NCI-H2227 (cell line): Measurements from ENCODE around the gene FHL3.

Experiments
- DNase-seq: peaks from one replicate; lab custom pipeline; 2025; ENCODE audit not compliant: unreplicated experiment; lab: John Stamatoyannopoulos, UW

The FHL3 gene

DNA sequence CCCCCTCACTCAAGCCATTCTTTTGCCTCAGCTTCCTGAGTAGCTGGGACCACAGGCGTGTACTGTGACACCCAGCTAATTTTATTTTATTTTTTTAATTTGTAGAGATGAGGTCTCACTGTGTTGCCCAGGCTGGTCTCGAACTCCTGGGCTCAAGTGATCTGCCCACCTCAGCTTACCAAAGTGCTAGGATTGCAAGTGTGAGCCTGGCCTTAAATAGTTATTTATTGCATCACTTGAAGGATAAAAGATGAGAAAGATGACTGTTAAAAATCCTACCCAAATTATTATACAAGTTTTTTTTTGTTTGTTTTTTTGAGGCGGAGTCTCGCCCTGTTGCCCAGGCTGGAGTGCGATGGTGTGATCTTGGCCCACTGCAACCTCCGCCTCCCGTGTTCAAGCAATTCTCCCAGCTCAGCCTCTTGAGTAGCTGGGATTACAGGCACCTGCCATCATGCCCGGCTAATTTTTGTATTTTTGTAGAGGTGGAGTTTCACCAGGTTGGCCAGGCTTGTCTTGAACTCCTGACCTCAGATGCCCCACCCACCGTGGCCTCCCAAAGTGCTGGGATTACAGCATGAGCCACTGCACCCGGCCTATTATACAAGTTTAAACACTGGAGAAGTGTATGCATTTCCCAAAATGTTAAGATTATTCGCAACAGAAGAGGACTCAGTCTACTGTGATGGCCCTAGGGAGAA, 9.6 kb upstream of the FHL3 start:
- DNase-seq = no peak

DNA sequence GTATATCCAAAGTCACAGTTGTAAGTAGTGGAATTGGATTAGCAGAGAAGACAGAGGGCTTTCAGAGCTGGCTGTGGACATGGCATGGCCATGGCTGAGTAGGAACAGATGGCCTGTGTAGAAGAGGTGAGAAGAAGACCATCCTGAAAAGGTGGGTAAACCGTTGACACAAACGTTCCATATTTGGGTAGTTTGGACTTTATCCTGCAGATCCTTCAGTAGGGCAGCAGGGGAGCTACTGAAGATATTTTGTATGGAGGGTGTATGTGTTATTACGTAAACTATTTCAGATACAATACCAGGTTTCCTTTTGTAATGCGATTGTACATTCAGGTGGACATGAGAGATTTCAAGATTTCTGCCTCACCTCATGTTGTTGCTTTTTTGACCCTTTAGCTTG, 8.9 kb upstream of the FHL3 start:
- DNase-seq = no peak

DNA sequence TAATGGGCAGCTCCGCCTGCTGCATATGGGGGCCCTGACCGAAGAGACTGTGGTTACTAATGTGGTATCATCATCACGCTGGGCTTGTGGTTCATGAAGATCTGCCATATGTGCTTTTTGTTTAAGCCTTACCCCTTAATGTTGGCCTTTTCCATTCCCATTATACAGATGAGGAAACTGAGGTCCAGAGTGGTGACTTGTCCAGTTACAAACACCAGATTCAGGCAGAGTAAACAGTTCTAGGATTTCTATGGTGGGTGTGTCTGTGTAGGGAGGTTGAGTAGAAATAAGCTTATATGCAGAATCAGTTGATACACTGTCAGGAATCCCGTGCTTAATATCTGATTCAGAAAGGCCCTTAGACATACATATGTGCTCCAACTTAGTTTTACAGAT, 7.9 kb upstream of the FHL3 start:
- DNase-seq = no peak

- peak; percentile 99 for DNase-seq
Measured at GRCh38 chr1:38012363-38013226, 7.3 kb upstream of the FHL3 start, which contains the start of gene UTP11. UTP11 (plus strand) TSS chr1:38012734; CDS start chr1:38012803, 69 bp downstream.

DNA sequence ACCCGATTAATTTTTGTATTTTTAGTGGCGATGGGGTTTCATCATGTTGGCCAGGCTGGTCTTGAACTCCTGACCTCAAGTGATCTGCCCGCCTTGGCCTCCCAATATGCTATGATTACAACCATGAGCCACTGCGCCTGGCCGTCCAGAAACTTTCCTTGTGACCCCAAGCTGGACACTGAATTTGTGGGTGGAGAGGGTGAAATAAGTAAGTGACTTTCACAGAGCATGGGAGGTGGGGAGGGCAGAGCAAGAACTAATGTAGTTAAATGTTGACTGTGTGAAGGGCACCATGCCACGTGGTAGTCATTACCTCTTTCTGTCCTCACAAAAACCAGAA, 4.5 kb upstream of the FHL3 start:
- no peak for DNase-seq

DNA sequence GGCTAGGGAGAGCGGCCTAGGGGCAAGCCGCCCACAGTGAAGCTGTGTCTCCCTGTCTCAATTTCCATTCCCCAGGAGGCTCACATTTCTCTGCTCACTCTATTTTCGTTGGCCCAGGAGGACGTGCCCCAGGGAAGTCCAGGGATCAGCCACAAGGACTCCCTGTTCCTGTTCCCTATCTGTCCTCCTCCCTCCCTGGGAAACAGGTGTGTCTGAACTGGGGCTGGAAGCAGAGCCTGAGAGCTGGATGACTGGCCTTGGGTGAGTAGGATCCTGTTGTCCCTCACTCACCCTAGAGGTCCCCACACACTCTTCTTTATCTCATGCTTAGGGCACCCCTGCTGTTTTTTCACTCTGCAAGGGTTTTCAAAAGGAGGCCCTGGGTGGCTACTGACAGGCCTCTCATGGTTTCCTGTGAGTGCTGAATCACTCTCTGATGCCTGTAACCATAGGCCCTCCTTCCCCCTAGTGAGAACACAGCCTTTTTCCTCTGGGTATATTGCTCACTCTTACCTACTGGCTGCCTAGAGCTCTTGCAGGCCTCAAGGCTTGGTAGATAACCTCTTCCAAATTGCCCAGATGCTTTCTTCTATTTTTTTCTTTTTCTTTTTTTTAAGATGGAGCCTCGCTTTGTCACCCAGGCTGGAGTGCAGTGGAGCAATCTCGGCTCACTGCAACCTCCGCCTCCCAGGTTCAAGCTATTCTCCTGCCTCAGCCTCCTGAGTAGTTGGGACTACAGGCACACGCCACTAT, 4.0 kb upstream of the FHL3 start:
- DNase-seq = no peak

DNA sequence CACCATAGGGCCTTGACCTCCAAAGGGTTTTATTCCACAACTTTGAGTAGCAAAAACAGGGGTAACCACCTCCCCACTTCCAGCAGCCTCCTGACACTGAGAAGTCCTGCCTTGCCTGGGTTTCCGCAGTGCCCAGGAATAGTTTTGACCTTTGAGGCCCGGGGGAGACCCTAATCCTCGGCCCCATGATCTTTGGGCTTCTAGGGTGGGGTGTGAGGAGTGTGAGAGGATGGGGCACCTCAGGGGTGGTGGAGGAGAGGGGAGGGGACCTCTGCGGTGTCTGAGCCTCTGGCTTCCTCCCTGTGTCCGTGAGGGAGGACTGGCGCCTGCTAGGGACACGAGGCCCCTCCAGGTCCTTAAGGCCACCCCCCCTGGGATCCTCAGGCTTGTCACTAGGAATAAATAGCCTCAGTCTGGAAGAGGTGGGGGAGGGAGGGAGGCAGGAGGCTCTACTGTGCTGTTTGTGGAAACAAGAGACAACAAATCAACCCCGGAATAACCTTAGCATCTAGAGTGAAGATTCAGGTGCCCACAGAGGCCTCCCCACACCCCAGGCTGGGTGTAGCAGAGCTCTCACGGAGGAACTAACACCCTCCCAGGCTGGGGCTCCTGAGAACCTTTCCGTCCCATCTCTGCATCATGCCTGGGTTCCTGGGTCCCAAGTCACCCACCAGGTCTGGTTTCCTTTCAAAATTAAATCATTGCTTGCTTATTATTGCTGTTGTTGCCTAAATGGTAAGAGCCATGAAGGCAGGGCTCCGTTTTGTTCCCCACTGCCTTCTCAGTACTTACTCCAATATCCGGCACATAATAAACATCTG, 904 bp upstream of the FHL3 start:
- DNase-seq = no peak

GRCh38 chr1:38004284-38005108, 818 bp downstream of the FHL3 start:
- DNase-seq = no peak

DNA sequence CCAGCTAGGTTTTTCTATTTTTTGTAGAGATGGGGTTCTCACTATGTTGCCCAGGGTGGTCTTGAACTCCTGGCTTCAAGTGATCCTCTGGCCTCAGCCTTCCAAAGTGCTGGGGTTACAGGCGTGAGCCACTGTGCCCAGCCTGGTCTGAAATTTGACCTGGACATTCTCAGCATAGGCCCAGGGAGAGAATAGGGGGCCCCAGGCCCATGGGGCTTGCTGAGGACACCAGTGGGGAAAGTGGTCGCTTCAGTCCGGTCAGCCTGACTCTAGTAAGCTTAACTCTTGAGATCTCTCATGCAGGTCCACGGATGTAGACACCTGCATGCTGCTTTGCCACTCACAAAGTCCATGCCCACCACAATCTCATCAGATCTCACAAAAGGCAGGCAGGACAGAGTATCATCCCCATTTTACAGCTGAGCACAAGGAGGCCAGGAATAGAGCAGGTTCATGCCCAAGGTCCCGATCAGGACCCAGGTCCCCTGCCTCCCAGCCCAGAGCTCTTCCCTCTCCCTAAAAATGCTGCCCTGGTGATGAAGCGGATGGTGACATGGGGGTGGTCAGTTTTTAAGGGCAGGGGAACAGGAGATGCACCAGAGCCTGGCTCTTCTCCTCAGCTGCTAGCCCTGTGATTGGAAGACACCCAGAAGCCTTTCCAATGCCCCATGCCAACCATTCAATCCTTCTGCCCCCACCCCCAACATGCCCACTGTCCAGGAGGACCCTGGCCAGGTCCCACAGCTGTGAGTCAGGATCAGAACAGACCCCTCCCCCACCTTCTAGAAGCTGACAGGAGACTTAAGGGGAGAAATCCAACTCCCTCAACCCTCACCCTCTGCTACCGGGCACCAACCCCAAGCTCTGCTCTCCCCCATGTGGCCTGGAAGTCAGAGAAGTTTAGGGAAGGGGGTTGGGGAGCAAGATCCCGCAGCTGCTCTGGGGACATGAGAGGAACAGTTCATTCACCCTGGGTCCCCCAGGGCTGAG, 1.8 kb downstream of the FHL3 start:
- no peak for DNase-seq

DNA sequence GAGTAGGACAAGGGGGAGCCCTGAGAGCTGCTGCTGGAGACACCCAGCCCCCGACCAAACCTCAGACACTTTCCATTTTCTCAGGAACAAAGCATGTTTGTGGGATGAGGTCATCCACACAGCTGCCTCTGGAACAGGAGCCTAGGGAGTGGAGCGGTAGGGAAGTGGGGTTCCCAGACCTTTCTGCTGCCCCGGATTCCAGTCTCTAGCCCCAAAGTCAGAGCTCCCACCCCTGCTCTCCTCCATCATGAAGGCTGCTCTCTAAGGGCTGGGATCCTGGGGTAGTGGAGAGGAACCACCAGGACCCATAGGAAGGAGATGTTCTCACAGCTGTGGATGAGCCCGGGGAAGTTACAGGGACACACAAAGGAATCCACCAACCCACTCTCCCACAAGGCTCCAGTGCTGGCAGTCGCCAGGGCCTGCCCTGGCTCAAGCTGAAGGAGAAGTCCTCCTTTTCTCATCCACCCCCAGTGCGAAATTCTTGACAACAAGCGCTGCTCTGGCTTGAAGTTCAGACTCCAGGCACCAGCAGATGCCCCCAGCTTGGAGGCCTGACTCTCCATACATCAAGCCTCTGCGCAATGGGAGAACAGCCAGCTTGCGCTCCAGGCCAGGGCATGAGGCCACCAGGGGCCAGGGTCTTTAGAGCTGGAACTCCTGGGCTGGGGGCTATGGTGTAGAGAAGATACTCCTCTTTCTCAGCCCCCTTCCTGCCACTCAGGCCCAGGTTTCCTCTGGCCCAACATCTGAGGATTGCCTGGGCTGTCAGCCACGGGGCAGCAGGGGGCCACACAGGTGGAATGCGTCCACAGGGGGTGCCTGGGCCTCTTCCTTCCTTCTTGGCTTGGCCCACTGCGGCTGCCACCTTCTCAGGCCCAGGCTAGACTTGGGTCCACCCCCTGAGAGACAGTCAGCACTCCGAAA, 4.5 kb downstream of the FHL3 start:
- DNase-seq = no peak

GRCh38 chr1:38000233-38000528, 5.1 kb downstream of the FHL3 start:
- no peak for DNase-seq

DNA sequence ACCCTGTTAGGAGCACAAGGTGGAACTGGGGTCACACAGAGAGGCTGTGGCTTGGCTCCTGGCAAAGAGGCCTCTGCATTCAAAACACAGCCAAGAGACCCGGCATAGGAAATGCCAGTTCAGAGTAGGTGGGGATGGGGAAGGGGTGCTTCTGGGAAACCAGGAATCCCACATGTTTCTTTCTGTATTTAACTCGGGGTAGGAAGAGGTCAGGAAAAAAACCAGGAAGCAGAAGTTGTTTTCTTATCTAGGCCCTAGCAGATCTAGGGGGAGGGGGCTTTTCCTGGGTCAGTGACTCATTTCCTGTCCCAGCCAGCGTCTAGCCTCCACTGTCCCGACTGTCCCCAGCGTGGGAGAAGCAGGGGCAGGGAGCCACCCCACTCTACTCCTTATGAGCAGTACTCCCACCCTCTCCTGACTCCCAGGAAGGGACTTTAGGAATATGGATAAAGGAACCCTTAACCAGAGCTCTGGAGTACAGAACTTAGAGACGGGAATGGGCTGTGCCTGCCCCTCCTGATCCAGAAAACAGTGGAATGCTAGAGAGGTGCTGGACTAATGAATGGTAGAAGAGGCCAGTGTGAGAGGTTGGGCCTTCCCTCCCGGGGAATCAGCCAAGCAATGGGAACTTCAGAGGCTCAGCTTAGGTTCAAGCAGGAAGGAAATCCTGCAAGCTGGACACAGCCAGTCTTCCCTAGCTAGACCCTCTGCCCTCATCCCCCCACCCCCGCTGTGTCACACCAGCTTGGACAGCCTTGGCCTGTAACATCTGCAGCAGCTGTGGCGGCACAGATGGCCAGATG, 5.7 kb downstream of the FHL3 start:
- DNase-seq = no peak

DNA sequence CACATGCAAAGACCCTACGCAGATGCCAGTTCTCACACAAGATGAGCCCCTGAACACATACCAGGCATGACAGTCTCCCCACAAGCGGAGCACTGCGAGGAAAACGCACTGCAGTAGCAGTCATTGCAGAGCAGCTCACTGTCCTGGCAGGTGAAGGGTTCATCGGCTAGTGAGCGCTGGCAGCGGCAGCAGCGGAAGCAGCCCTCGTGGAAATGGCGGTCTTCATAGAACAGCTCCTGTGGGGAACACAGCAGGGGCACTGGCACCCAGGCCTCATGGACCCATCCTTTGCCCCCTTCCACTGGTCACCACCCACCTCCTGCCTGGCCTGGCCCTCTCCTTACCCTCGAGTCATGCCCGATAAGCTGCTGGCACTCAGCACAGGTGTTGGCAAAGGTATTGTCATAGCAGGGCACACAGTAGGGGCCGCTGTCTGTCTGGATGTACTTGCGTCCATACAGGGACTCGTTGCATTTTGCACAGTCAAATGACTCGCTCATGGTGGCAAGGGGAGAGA, 6.3 kb downstream of the FHL3 start:
- no peak for DNase-seq

- DNase-seq = no peak
Measured at GRCh38 chr1:37998089-37998808, 7.1 kb downstream of the FHL3 start.

GRCh38 chr1:37997256-37998088, 7.8 kb downstream of the FHL3 start:
- DNase-seq = no peak
